ENCODE results near the gene CA10. TPM values are rescaled to one million over a fixed set of nuclear protein-coding genes. Genes with fewer than 3 reads are reported as not detected.

CA10 gene
- total and polyA plus RNA-seq, 4 donors, result not detected

DNA sequence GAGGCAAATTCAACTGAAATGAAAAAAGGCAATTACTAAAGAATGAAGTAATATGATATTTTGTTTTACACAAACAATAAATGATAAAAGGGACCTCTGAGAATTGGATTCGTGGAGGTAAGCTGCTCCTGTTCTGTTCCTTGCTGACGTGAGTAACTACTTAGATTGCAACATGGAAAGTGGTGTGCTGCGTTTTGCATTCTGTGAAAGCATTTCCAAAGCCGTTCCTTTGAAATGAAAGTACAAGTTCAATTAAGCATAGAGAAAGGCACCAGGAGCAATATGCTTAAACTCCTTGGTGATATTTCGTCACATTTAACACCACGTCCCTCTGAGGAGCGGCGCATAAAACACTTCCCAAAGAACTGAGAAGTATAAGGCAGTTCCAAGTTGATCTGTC lies 516.5 kb downstream of the CA10 start:
- intact Hi-C loops (cut with DNase I), result no loop called here
- DNase-seq, result no peak
- Histone ChIP-seq H3K27me3 (ENCODE audit: control insufficient read depth in 1 of 2, insufficient read depth in 2 of 2, low read length in 1 of 2) (peaks cover 0 to 2% of the 10 kb centered on the region in 2 donors), H3K9me3 (ENCODE audit: control insufficient read depth, low read length) (peaks cover 1% of the 10 kb centered on the region), H3K4me1 (ENCODE audit: control insufficient read depth in 1 of 2, insufficient read depth in 2 of 2, low read length in 2 of 2) (no peaks in the 10 kb centered on the region), H3K27ac (ENCODE audit: low read depth in 1 of 2, low read length in 2 of 2) (no peak overlapping the region), H3K4me3 (ENCODE audit: low read length in 2 of 2) (no peak overlapping the region), H3K36me3 (ENCODE audit: control insufficient read depth in 1 of 2, insufficient read depth in 2 of 2, low read length in 1 of 2) (no peaks in the 10 kb centered on the region)
- ATAC-seq (ENCODE audit: low FRiP score), result no peak
- WGBS, 2 donors, result 57 to 60% methylated on average over 8 of the region's 8 CpGs

DNA sequence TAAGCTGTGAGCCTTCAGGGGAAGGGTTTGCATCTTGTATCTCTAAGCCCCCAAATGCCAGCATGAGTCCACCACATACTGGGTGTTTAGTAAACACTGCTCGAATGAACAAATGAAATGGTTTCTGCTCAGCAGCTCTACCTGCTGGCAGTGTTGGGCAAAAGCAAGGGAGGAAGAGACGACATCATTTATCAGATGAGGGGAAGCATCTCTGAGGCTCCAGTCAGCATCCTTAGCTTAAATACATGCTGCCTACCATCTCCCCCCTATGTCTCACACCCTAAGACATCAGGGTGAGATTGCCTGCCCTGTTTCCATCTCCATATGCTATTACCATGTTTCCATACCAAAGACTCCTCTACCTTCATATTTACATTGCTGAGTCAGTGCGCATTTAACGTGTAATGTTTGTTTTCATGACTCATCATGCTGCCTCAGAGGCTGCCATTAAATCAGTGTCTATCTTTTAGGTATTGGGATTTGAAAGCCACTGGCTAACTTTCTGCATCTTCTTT lies 518.3 kb downstream of the CA10 start:
- WGBS, 2 donors, result 30 to 33% methylated on average over 4 of the region's 4 CpGs
- H3K36me3 ChIP-seq (ENCODE audit: control insufficient read depth in 1 of 2, insufficient read depth in 2 of 2, low read length in 1 of 2), result no peaks in the 10 kb centered on the region
- H3K4me1 ChIP-seq (ENCODE audit: control insufficient read depth in 1 of 2, insufficient read depth in 2 of 2, low read length in 2 of 2), result no peaks in the 10 kb centered on the region
- ATAC-seq (ENCODE audit: low FRiP score), result no peak
- no peak for DNase-seq
- H3K9me3 ChIP-seq (ENCODE audit: control insufficient read depth, low read length), result peaks cover 1% of the 10 kb centered on the region
- H3K4me3 ChIP-seq (ENCODE audit: low read length in 2 of 2), result no peak overlapping the region
- H3K27ac ChIP-seq (ENCODE audit: low read depth in 1 of 2, low read length in 2 of 2), result no peak overlapping the region
- intact Hi-C loops (cut with DNase I), result no loop called here
- H3K27me3 ChIP-seq (ENCODE audit: control insufficient read depth in 1 of 2, insufficient read depth in 2 of 2, low read length in 1 of 2), result peaks cover 0 to 2% of the 10 kb centered on the region in 2 donors

DNA sequence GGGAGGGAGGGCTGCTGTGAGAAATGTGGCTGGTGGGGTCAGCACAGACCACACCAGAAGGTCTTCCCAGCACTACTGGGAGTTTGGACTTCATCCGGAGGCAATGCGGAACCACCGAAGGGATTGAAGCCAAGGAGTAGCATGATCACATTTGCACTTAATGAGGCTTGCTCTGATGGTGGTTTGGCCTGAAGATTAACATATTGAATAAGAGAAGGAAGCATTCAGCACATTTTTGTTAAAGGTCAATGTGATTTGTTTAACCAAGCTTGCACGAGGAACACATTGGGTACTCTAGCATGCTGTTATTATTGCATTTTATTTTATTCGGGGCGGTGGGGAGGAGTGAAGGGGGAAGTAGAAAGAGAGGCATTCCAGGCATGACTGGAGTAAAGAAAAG lies 519.5 kb downstream of the CA10 start:
- WGBS, 2 donors, result 56 to 58% methylated on average over 6 of the region's 6 CpGs
- Histone ChIP-seq H3K36me3 (ENCODE audit: control insufficient read depth in 1 of 2, insufficient read depth in 2 of 2, low read length in 1 of 2) (no peaks in the 10 kb centered on the region), H3K9me3 (ENCODE audit: control insufficient read depth, low read length) (peaks cover 1% of the 10 kb centered on the region), H3K4me1 (ENCODE audit: control insufficient read depth in 1 of 2, insufficient read depth in 2 of 2, low read length in 2 of 2) (no peaks in the 10 kb centered on the region), H3K27me3 (ENCODE audit: control insufficient read depth in 1 of 2, insufficient read depth in 2 of 2, low read length in 1 of 2) (peaks cover 0 to 2% of the 10 kb centered on the region in 2 donors), H3K4me3 (ENCODE audit: low read length in 2 of 2) (no peak overlapping the region), H3K27ac (ENCODE audit: low read depth in 1 of 2, low read length in 2 of 2) (no peak overlapping the region)
- intact Hi-C loops (cut with DNase I), result no loop called here
- no peak for ATAC-seq (ENCODE audit: low FRiP score)
- DNase-seq, result no peak

DNA sequence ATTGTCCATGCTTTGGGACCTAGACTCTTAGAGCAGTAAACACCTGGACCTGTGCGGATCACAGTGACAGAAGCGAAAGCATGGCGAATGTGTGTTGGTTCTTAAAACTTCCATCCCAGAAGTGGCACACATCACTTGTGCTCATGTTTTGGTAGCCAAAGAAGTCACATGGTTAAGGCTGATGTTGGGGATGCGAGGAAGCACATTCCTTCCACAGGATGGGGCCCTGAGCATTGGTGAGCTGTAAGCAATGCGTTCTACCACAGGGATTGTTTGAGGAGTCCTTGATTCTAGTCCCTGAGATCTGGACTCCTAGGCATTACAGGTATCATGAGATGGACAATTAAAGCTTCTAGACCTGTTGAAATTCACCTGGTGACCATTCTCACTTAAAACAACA lies 522.2 kb downstream of the CA10 start:
- H3K4me1 ChIP-seq (ENCODE audit: control insufficient read depth in 1 of 2, insufficient read depth in 2 of 2, low read length in 2 of 2), result no peaks in the 10 kb centered on the region
- H3K27ac ChIP-seq (ENCODE audit: low read depth in 1 of 2, low read length in 2 of 2), result no peak overlapping the region
- H3K4me3 ChIP-seq (ENCODE audit: low read length in 2 of 2), result no peak overlapping the region
- intact Hi-C loops (cut with DNase I), result no loop called here
- 74 to 86% methylated on average over 5 of the region's 5 CpGs for WGBS, 2 donors
- no peak for ATAC-seq (ENCODE audit: low FRiP score)
- peaks cover 0 to 2% of the 10 kb centered on the region in 2 donors for H3K27me3 ChIP-seq (ENCODE audit: control insufficient read depth in 1 of 2, insufficient read depth in 2 of 2, low read length in 1 of 2)
- H3K36me3 ChIP-seq (ENCODE audit: control insufficient read depth in 1 of 2, insufficient read depth in 2 of 2, low read length in 1 of 2), result no peaks in the 10 kb centered on the region
- H3K9me3 ChIP-seq (ENCODE audit: control insufficient read depth, low read length), result peaks cover 1% of the 10 kb centered on the region
- no peak for DNase-seq

DNA sequence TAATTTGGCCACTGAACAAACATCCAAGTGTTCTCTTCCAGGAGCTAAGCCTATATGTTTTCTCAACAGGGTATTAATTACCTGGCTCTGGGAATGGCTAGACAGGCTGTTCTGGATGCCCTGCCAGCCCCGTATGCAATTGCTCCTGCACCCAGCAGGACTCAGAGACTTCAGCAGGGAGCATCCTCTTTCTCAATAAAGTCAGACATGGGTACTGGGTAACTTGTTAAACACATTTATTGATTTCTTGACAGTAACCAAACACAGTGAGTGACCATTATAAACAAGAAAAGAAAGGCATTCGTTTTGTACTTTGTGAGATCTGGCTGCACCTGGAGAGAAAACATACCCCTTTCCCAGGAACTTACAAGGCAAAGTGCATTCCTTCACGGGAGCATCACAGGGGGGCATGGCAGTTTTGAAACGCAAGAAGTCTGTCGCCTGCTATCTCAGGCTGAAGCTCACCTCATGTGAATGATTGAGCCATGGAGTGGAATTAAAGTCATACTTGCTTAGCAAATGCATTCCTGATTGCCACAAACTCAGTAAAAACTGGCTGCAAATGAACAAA lies 528.3 kb downstream of the CA10 start:
- no peaks in the 10 kb centered on the region for H3K36me3 ChIP-seq (ENCODE audit: control insufficient read depth in 1 of 2, insufficient read depth in 2 of 2, low read length in 1 of 2)
- H3K9me3 ChIP-seq (ENCODE audit: control insufficient read depth, low read length), result no peaks in the 10 kb centered on the region
- WGBS, 2 donors, result 16 to 19% methylated on average over 5 of the region's 5 CpGs
- H3K27ac ChIP-seq (ENCODE audit: low read depth in 1 of 2, low read length in 2 of 2), result no peak overlapping the region
- no peak for DNase-seq
- H3K4me1 ChIP-seq (ENCODE audit: control insufficient read depth in 1 of 2, insufficient read depth in 2 of 2, low read length in 2 of 2), result no peaks in the 10 kb centered on the region
- intact Hi-C loops (cut with DNase I), result no loop called here
- H3K4me3 ChIP-seq (ENCODE audit: low read length in 2 of 2), result no peak overlapping the region
- no peaks in the 10 kb centered on the region for H3K27me3 ChIP-seq (ENCODE audit: control insufficient read depth in 1 of 2, insufficient read depth in 2 of 2, low read length in 1 of 2)
- ATAC-seq (ENCODE audit: low FRiP score), result no peak

DNA sequence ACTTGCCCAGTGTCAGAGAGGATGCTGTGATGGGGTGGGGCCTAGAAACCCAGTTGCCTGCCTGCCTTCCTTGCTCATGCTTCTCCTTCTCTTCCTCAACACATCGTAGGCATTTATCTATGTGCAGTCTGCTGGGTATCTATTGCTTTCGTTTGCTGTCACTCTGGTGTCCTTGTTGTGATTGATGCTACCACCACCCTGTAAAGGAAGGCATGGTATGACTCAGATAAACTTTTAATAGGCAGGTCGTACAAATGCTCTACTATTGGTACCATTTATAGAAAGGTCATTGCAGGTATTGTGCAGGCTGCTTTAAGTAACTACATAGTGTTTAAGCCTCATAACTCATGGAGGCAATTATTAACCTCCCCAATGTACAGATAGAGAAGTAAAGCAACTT lies 529.3 kb downstream of the CA10 start:
- intact Hi-C loops (cut with DNase I), result no loop called here
- no peak for ATAC-seq (ENCODE audit: low FRiP score)
- 45% methylated on average over 3 of the region's 3 CpGs for WGBS, 2 donors

DNA sequence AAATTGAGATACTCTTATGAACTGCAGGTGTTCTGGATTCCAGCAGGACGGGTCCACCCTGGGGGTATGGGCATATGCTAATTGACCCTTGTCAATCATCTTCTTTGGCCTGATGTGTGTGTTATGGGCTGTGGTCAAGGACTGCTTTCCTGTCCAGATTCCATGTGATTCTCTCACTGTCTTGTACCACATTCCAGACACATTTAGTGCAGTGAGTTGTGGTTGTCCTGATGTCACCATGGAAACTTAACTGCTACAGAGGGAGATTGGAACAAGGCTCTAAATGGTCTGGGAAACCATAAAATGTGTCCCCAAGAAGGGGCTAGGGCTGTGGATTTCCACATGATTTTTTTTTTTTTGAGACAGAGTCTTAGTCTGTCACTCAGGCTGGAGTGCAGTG lies 530.7 kb downstream of the CA10 start:
- ATAC-seq (ENCODE audit: low FRiP score) (no peak), DNase-seq (no peak)
- Histone ChIP-seq H3K27me3 (ENCODE audit: control insufficient read depth in 1 of 2, insufficient read depth in 2 of 2, low read length in 1 of 2) (no peaks in the 10 kb centered on the region), H3K9me3 (ENCODE audit: control insufficient read depth, low read length) (no peaks in the 10 kb centered on the region), H3K4me1 (ENCODE audit: control insufficient read depth in 1 of 2, insufficient read depth in 2 of 2, low read length in 2 of 2) (no peaks in the 10 kb centered on the region), H3K4me3 (ENCODE audit: low read length in 2 of 2) (no peak overlapping the region), H3K36me3 (ENCODE audit: control insufficient read depth in 1 of 2, insufficient read depth in 2 of 2, low read length in 1 of 2) (no peaks in the 10 kb centered on the region), H3K27ac (ENCODE audit: low read depth in 1 of 2, low read length in 2 of 2) (no peak overlapping the region)
- 59 to 71% methylated on average over 1 of the region's 1 CpG for WGBS, 2 donors
- intact Hi-C loops (cut with DNase I), result no loop called here

More for the DNA sequence above, 529.3 kb downstream of the CA10 start:
- Histone ChIP-seq H3K4me3 (ENCODE audit: low read length in 2 of 2) (no peak overlapping the region), H3K27ac (ENCODE audit: low read depth in 1 of 2, low read length in 2 of 2) (no peak overlapping the region), H3K36me3 (ENCODE audit: control insufficient read depth in 1 of 2, insufficient read depth in 2 of 2, low read length in 1 of 2) (no peaks in the 10 kb centered on the region), H3K9me3 (ENCODE audit: control insufficient read depth, low read length) (no peaks in the 10 kb centered on the region), H3K27me3 (ENCODE audit: control insufficient read depth in 1 of 2, insufficient read depth in 2 of 2, low read length in 1 of 2) (no peaks in the 10 kb centered on the region), H3K4me1 (ENCODE audit: control insufficient read depth in 1 of 2, insufficient read depth in 2 of 2, low read length in 2 of 2) (no peaks in the 10 kb centered on the region)
- no peak for DNase-seq

DNA sequence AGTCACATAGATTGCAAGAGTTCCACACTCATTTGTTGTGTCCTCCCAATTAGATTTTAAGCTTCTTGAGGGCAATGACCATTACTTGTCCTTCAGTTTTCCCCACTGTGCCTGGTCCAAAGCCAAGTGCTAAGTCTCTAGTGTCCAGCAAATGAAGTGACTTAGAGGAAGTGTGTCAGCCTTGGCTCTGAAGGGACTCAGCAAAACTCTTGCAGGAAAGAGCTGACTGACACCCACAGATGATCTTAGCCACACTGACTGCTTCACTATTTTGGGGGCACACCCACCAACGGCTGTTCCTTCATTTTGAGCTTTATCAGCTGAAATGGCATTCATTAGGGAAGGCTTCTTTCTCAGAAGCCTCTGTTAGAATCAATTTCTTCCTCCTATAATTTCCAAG lies 540.0 kb downstream of the CA10 start:
- H3K27ac ChIP-seq (ENCODE audit: low read depth in 1 of 2, low read length in 2 of 2), result no peak overlapping the region
- intact Hi-C loops (cut with DNase I), result no loop called here
- DNase-seq (no peak), ATAC-seq (ENCODE audit: low FRiP score) (no peak)
- H3K9me3 ChIP-seq (ENCODE audit: control insufficient read depth, low read length), result no peaks in the 10 kb centered on the region
- H3K4me3 ChIP-seq (ENCODE audit: low read length in 2 of 2), result no peak overlapping the region
- H3K36me3 ChIP-seq (ENCODE audit: control insufficient read depth in 1 of 2, insufficient read depth in 2 of 2, low read length in 1 of 2), result no peaks in the 10 kb centered on the region
- H3K27me3 ChIP-seq (ENCODE audit: control insufficient read depth in 1 of 2, insufficient read depth in 2 of 2, low read length in 1 of 2), result no peaks in the 10 kb centered on the region
- 55% methylated on average over 1 of the region's 1 CpG for WGBS, 2 donors
- no peaks in the 10 kb centered on the region for H3K4me1 ChIP-seq (ENCODE audit: control insufficient read depth in 1 of 2, insufficient read depth in 2 of 2, low read length in 2 of 2)

DNA sequence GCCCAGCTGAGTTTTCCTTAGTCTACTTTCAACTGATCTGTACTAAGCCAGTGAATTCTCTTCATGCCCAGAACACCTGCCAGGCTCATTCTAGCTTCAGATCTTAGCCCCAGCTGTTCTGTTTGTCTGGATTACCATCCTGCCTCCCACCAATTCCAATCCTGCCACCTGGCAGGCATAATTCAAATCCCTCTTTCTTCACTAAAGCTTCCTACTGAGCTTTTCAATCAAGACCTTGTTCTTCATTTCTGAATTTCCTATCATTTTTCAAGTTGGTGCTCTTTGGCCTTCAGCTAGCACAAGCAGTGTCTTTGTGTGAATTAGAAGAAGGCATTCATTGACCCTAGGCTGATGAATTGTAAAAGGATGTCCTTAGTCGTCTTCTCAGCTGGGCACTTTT lies 540.5 kb downstream of the CA10 start:
- intact Hi-C loops (cut with DNase I), result no loop called here
- Histone ChIP-seq H3K27ac (ENCODE audit: low read depth in 1 of 2, low read length in 2 of 2) (no peak overlapping the region), H3K36me3 (ENCODE audit: control insufficient read depth in 1 of 2, insufficient read depth in 2 of 2, low read length in 1 of 2) (no peaks in the 10 kb centered on the region), H3K4me3 (ENCODE audit: low read length in 2 of 2) (no peak overlapping the region), H3K27me3 (ENCODE audit: control insufficient read depth in 1 of 2, insufficient read depth in 2 of 2, low read length in 1 of 2) (no peaks in the 10 kb centered on the region), H3K4me1 (ENCODE audit: control insufficient read depth in 1 of 2, insufficient read depth in 2 of 2, low read length in 2 of 2) (no peaks in the 10 kb centered on the region), H3K9me3 (ENCODE audit: control insufficient read depth, low read length) (no peaks in the 10 kb centered on the region)
- DNase-seq (no peak), ATAC-seq (ENCODE audit: low FRiP score) (no peak)
- 64 to 68% methylated on average over 1 of the region's 1 CpG for WGBS, 2 donors
